PFSK-1 (cell line): Measurements from ENCODE around the gene STK17B.

Source experiments
- SIN3A ChIP-seq: IDR thresholded peaks from 2 replicates; pipeline ENCODE4 v1.6.1; 2012; ENCODE audit warnings: mild to moderate bottlenecking, low read length, moderate library complexity, borderline replicate concordance; ENCODE audit not compliant: insufficient read depth
- TAF1 ChIP-seq: IDR thresholded peaks from 2 replicates; pipeline ENCODE4 v1.6.1; 2012; ENCODE audit warnings: low read length, control low read depth, borderline replicate concordance; ENCODE audit not compliant: insufficient read depth

GRCh38 chr2:196086517-196087368 is 84.6 kb downstream of the STK17B start:
- no peak for TF ChIP-seq SIN3A
- TF ChIP-seq TAF1: no peak
